ENCODE results near the gene PLCL2.

The PLCL2 gene

GRCh38 chr3:16916840-16917239 lies 32.1 kb downstream of the PLCL2 start:
- no peak for TF ChIP-seq CTCF (conservative IDR thresholded peaks at IDR 0.05; ENCODE audit: low read length)
- no peak overlapping the region for H3K4me3 ChIP-seq (ENCODE audit: low read length)
- no peak for DNase-seq (ENCODE audit: low read depth)

DNA sequence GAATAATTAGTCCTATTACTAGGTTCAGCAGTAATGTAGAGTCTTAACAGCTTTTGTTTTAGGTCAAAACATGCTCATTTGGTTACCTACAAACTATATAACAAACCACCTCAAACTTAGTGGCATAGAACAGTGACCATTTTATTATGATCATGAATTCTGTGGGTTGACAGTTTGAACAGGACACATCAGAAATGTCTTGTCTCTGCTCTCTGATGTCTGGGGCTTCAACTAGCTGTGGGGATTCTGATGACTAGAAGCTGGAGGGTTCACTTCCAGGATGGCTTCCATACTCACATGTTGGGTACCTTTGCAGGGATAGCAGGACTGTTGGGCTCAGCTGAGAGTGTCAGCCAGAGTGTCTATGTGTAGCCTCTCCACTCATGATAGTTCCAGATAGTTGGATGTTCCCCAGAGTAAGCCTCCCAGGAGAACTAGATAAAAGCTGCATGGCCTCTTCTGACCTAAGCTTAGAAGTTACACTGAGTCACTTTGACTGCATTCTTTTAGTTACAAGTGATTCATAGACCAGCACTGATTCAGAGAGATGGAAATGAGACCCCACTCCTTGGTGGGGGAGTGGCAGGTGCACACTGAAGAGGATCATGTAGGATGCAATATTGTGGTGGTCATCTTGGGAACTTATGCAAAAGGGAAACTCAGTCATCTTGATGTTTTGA lies 32.6 kb downstream of the PLCL2 start:
- no peak overlapping the region for H3K4me3 ChIP-seq (ENCODE audit: low read length)
- TF ChIP-seq CTCF (conservative IDR thresholded peaks at IDR 0.05; ENCODE audit: low read length), result no peak
- peak; percentile 4 for DNase-seq (ENCODE audit: low read depth)

DNA sequence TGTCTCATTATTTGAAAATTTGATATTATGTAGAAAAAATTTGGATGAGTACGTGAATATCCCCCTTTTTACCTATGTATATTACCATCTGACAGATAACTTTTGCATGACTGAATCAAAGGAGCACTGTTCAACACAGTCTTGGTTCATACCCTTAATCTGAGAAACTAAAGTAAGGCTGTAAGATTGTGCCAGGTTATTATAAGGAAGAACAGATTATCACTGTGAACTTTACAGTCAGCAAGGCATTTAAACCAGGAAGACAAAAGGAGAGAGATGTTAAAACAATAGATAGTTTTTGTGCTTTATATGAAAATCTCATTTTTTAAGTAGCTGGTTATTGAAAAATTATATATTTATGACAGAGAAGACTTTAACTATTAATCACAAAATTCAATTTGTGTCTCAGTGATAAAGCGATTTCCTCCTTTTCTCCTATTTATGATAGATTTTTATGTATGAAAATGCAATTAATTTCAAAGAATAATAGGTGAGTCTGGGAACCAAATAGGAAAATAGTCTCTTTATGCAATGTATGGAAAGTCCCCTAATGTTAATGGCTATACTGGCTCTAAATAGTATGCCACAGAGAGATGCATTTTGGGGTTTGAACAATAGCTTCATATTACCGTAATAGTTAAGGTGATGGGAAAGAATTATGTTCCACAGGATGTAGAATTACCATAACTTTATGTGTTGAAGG lies 33.4 kb downstream of the PLCL2 start:
- DNase-seq (ENCODE audit: low read depth), result no peak
- H3K4me3 ChIP-seq (ENCODE audit: low read length), result no peak overlapping the region
- no peak for TF ChIP-seq CTCF (conservative IDR thresholded peaks at IDR 0.05; ENCODE audit: low read length)

DNA sequence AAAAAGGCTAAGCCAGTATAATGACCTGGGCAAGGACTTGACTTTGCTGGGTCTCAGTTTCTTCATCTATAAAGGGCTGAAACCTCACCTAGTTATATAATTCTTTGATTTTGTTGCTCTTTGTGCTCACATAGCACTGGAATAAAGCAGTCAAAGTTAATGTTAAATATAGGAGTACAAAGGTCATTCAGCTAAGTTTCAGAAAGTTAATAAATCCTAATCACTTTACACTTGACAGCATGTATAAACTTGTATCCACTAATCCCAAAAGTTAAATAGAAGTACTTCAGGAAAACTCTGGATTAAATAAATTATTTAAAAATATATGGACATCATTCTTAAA lies 33.9 kb downstream of the PLCL2 start:
- TF ChIP-seq CTCF (conservative IDR thresholded peaks at IDR 0.05; ENCODE audit: low read length), result no peak
- no peak for DNase-seq (ENCODE audit: low read depth)
- no peak overlapping the region for H3K4me3 ChIP-seq (ENCODE audit: low read length)

DNA sequence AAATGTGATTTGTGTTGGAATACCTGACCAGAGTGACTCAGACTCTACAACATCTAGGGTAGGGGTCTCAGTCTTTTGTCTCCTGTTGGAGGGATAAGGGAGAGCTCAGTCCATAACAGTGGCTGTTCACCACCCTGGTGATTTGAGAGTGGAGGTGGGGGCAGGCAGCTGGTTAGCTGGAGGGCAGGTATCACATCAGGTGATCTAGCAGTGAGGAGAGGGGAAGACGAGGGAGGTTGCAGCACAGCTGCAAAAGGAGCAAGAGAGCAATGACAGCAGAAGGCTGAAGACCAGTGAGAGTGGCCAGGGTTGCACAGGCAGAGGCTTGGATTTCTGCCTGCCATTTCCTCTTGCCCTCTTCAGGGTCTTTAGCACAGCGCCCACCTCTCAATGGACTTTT lies 38.4 kb downstream of the PLCL2 start:
- TF ChIP-seq CTCF (conservative IDR thresholded peaks at IDR 0.05; ENCODE audit: low read length), result no peak
- H3K4me3 ChIP-seq (ENCODE audit: low read length), result no peak overlapping the region
- no peak for DNase-seq (ENCODE audit: low read depth)

DNA sequence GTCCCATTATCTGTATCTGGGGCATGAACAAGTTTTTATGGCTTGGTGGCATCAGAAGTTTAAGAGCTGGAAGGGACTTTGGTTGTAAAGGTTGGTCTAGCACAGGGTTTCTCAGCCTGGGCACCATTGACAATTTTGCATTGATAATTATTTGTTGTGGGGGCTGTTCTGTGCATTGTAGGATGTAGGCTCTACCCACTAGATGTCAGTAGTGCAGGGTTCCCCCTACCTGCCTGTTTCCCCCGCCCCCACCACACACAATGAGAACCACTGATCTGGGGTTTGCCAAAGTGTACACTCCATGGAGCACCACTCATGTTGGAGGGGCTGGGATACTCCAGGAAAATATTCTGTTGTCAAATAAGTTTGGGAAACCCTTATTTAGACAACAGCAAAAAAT lies 42.7 kb downstream of the PLCL2 start:
- no peak for DNase-seq (ENCODE audit: low read depth)
- H3K4me3 ChIP-seq (ENCODE audit: low read length), result no peak overlapping the region
- no peak for TF ChIP-seq CTCF (conservative IDR thresholded peaks at IDR 0.05; ENCODE audit: low read length)

All from AG10803 (cell line).